Sigmoid colon (tissue), 7 donors: ENCODE measurements around the gene FRMPD4. TPM values are rescaled to one million over a fixed set of nuclear protein-coding genes. Genes with fewer than 3 reads are reported as not detected.

ENCODE experiments used
- DNase-seq: peaks from one replicate; pipeline ENCODE4 v3.0.0-alpha.2; 2019
- H3K27ac ChIP-seq, 4 donors: fragments of 200-600 bp; sonication (generic); one replicate each; pipeline ENCODE4 v1.5.1; 2016 to 2019; ENCODE audit warnings: mild to moderate bottlenecking in 1 of 4
- H3K27me3 ChIP-seq, 3 donors: fragments of 200-600 bp; sonication (generic); one replicate each; pipeline ENCODE4 v1.5.1; 2019; ENCODE audit warnings: mild to moderate bottlenecking in 1 of 3
- H3K36me3 ChIP-seq, 4 donors: fragments of 200-600 bp; sonication (generic); one replicate each; pipeline ENCODE4 v1.5.1; 2016 to 2019
- H3K4me1 ChIP-seq, 4 donors: fragments of 200-600 bp; sonication (generic); one replicate each; pipeline ENCODE4 v1.5.1; 2017 to 2019
- H3K4me3 ChIP-seq, 4 donors: fragments of 200-600 bp; sonication (generic); one replicate each; pipeline ENCODE4 v1.5.1; 2017 to 2019; ENCODE audit warnings: mild to moderate bottlenecking in 2 of 4, moderate library complexity in 1 of 4
- H3K9me3 ChIP-seq, 4 donors: fragments of 200-600 bp in 3 of 4; sonication (generic) in 3 of 4; one replicate each; pipeline versions ENCODE4 v1.5.1 to v1.6.1; 2013 to 2019
- CTCF ChIP-seq, 4 experiments: fragments of 450-650 bp in 3 of 4; fragments of 200-600 bp in 1 of 4; IDR thresholded peaks; one replicate each; pipeline ENCODE4 v1.5.1; 2016 to 2019; ENCODE audit warnings: antibody characterized with exemption in 4 of 4, mild to moderate bottlenecking in 3 of 4, moderate library complexity in 2 of 4
- EP300 ChIP-seq, 4 donors: sonication (generic); formaldehyde crosslinking; IDR thresholded peaks; one replicate each; pipeline ENCODE4 v1.6.1; 2017; ENCODE audit warnings: antibody characterized with exemption in 4 of 4
- POLR2A ChIP-seq, 2 donors: fragments of 450-650 bp; IDR thresholded peaks; one replicate each; pipeline ENCODE4 v1.6.1; 2016; ENCODE audit warnings: antibody characterized with exemption in 2 of 2, mild to moderate bottlenecking in 2 of 2, moderate library complexity in 2 of 2
- POLR2AphosphoS5 ChIP-seq, 4 donors: sonication (generic); formaldehyde crosslinking; IDR thresholded peaks; one replicate each; pipeline ENCODE4 v1.6.1; 2017; ENCODE audit warnings: antibody characterized with exemption in 4 of 4
- WGBS, 2 donors: extraction: QIAGEN DNeasy Blood & Tissue Kit; methylation state at CpG; one replicate each; pipeline ENCODE4 v1.1.7; 2013; 5-methylcytosine and 5-hydroxymethylcytosine counted together
- intact Hi-C: fragments of 100-400 bp; cut with DNase I; formaldehyde crosslinking; loops from one replicate; pipeline ENCODE4 v1.15.1; 2023
- polyA plus RNA-seq, 3 donors: library from polyadenylated mRNA; stranded (reverse); fragments of 200-250 nt; gene quantifications; one replicate each; pipeline ENCODE4 v1.2.3, GENCODE V29; 2013
- total RNA-seq, 4 donors: library from RNA; depleted of rRNA; stranded (reverse); fragments of >200 nt; gene quantifications; one replicate each; pipeline ENCODE4 v1.1.0, GENCODE V29; 2016
- donor health status: healthy with polysubstance abuse.
- donor health status: Bipolar disorder and iron deficiency.
- donor health status: healthy.

The FRMPD4 gene
- total and polyA plus RNA-seq, 7 donors: 0.22 to 5.8 (median 2.9) TPM; not detected in 2

GRCh38 chrX:12308420-12308819, 170.1 kb downstream of the FRMPD4 start:
- Histone ChIP-seq H3K4me3 (no peak overlapping the region), H3K4me1 (no peaks in the 10 kb centered on the region), H3K9me3 (no peaks in the 10 kb centered on the region), H3K27me3 (no peaks in the 10 kb centered on the region), H3K27ac (peak overlapping the region in 3 of 4 donors; percentile 48 to 63 (median 53)), H3K36me3 (no peaks in the 10 kb centered on the region)
- DNase-seq: peak; percentile 77
- intact Hi-C loops: loop anchor here (5.0 kb wide), 1 partner anchor 134 kb away; no protein-coding TSS in a partner anchor
- WGBS, 2 donors: 31 to 70% methylated on average over 4 of the region's 4 CpGs
- no peak for TF ChIP-seq POLR2A (IDR thresholded peaks at IDR 0.05)
- TF ChIP-seq POLR2AphosphoS5 (IDR thresholded peaks at IDR 0.05): peak in 3 of 4 donors; percentile 10 to 66 (median 64)
- peak in 3 of 4 donors; percentile 6 to 65 (median 26) for TF ChIP-seq EP300 (IDR thresholded peaks at IDR 0.05)

- 21 to 68% methylated on average over 5 of the region's 5 CpGs for whole genome bisulfite sequencing, 2 donors
- Histone ChIP-seq H3K4me3 (no peak overlapping the region), H3K9me3 (no peaks in the 10 kb centered on the region), H3K4me1 (no peaks in the 10 kb centered on the region), H3K36me3 (no peaks in the 10 kb centered on the region), H3K27ac (peak overlapping the region in 3 of 4 donors; percentile 48 to 63 (median 53)), H3K27me3 (no peaks in the 10 kb centered on the region)
- intact Hi-C loops: loop anchor here (5.0 kb wide), 1 partner anchor 133 kb away; no protein-coding TSS in a partner anchor
- TF ChIP-seq EP300 (IDR thresholded peaks at IDR 0.05) (no peak), CTCF (IDR thresholded peaks at IDR 0.05) (no peak), POLR2AphosphoS5 (IDR thresholded peaks at IDR 0.05) (no peak), POLR2A (IDR thresholded peaks at IDR 0.05) (no peak)
- no peak for DNase-seq
Observed at GRCh38 chrX:12309040-12309743, 170.9 kb downstream of the FRMPD4 start.

GRCh38 chrX:12309744-12310076, 171.4 kb downstream of the FRMPD4 start:
- Histone ChIP-seq H3K4me3 (no peak overlapping the region), H3K4me1 (no peaks in the 10 kb centered on the region), H3K27me3 (no peaks in the 10 kb centered on the region), H3K27ac (no peak overlapping the region), H3K36me3 (no peaks in the 10 kb centered on the region), H3K9me3 (no peaks in the 10 kb centered on the region)
- no peak for DNase-seq
- 50 to 62% methylated on average over 6 of the region's 6 CpGs for WGBS, 2 donors
- intact Hi-C loops: loop anchor here (5.0 kb wide), 1 partner anchor 133 kb away; no protein-coding TSS in a partner anchor
- TF ChIP-seq POLR2AphosphoS5 (IDR thresholded peaks at IDR 0.05) (no peak), CTCF (IDR thresholded peaks at IDR 0.05) (no peak), EP300 (IDR thresholded peaks at IDR 0.05) (no peak), POLR2A (IDR thresholded peaks at IDR 0.05) (no peak)

GRCh38 chrX:12314651-12315050, 176.4 kb downstream of the FRMPD4 start:
- H3K27me3 ChIP-seq: no peaks in the 10 kb centered on the region
- H3K4me1 ChIP-seq: no peaks in the 10 kb centered on the region
- no peak overlapping the region for H3K27ac ChIP-seq
- no peak for TF ChIP-seq CTCF (IDR thresholded peaks at IDR 0.05)
- TF ChIP-seq EP300 (IDR thresholded peaks at IDR 0.05): no peak
- TF ChIP-seq POLR2AphosphoS5 (IDR thresholded peaks at IDR 0.05): no peak
- TF ChIP-seq POLR2A (IDR thresholded peaks at IDR 0.05): no peak
- H3K36me3 ChIP-seq: no peaks in the 10 kb centered on the region
- H3K9me3 ChIP-seq: no peaks in the 10 kb centered on the region
- no peak for DNase-seq
- no peak overlapping the region for H3K4me3 ChIP-seq
- intact Hi-C loops: loop anchor here (5.0 kb wide), 1 partner anchor 177 kb away; the partner anchor contains the start of gene FRMPD4

GRCh38 chrX:12315526-12315925, 177.3 kb downstream of the FRMPD4 start:
- no peak for TF ChIP-seq POLR2A (IDR thresholded peaks at IDR 0.05)
- TF ChIP-seq EP300 (IDR thresholded peaks at IDR 0.05): no peak
- no peak for TF ChIP-seq POLR2AphosphoS5 (IDR thresholded peaks at IDR 0.05)
- TF ChIP-seq CTCF (IDR thresholded peaks at IDR 0.05): no peak
- WGBS, 2 donors: 71 to 75% methylated on average over 2 of the region's 2 CpGs
- no peaks in the 10 kb centered on the region for H3K27me3 ChIP-seq
- intact Hi-C loops: loop anchor here (5.0 kb wide), 1 partner anchor 178 kb away; the partner anchor contains the start of gene FRMPD4
- H3K36me3 ChIP-seq: no peaks in the 10 kb centered on the region
- H3K27ac ChIP-seq: no peak overlapping the region
- no peak overlapping the region for H3K4me3 ChIP-seq
- no peaks in the 10 kb centered on the region for H3K9me3 ChIP-seq
- no peaks in the 10 kb centered on the region for H3K4me1 ChIP-seq
- no peak for DNase-seq
